ENCODE measurements around the gene ENG.

ENG gene

DNA sequence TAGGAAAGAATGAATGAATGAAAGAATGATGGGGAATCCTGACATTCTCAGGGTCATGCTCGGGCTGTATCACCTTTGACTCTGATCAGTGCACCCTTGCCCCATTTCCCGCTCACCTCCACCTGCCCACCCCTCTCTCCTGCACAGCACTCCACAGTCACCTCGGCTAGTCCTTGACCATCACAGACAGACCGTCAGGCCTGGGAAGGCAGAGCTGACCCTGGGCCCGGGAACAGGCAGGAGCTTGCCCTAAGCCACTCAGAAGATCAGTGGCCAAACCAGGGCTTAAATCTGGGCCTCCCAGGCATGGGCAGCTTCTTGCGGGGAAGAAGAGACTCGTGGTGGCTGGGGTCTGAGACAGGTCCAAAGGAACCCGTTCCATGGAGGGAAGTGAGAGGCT lies 41.4 kb upstream of the ENG start:
- H3K36me3 ChIP-seq (ENCODE audit: control insufficient read depth, low read length), result peaks cover 52% of the 10 kb centered on the region
- H3K4me1 ChIP-seq (ENCODE audit: control insufficient read depth, low read length), result peaks cover 31% of the 10 kb centered on the region
- no peaks in the 10 kb centered on the region for H4K20me1 ChIP-seq (ENCODE audit: control insufficient read depth, insufficient read depth, low read depth, low read length)
- H3K9me3 ChIP-seq (ENCODE audit: control insufficient read depth, insufficient read depth, low read length), result no peaks in the 10 kb centered on the region
- no peak overlapping the region for H3K27ac ChIP-seq (ENCODE audit: low read depth, low read length)
- TF ChIP-seq CTCF (IDR thresholded peaks at IDR 0.05; ENCODE audit: low read depth, low read length, poor library complexity, severe bottlenecking) (no peak), EZH2phosphoT487 (IDR thresholded peaks at IDR 0.05; ENCODE audit: borderline replicate concordance, low read length) (no peak)
- H3K79me2 ChIP-seq (ENCODE audit: control insufficient read depth, low read length), result peaks cover 19% of the 10 kb centered on the region
- H3K9me2 ChIP-seq (replicated peaks; ENCODE audit: control insufficient read depth, low read length), result no peaks in the 10 kb centered on the region
- no peak overlapping the region for H3K4me3 ChIP-seq (ENCODE audit: low read length)
- no peak overlapping the region for H3K4me2 ChIP-seq (ENCODE audit: low read length)
- peaks cover 9% of the 10 kb centered on the region for H3F3A ChIP-seq (ENCODE audit: control insufficient read depth, insufficient read depth)
- H3K27me3 ChIP-seq (ENCODE audit: control insufficient read depth, low read length), result no peaks in the 10 kb centered on the region

- no peaks in the 10 kb centered on the region for H3K9me2 ChIP-seq (replicated peaks; ENCODE audit: control insufficient read depth, low read length)
- H3K36me3 ChIP-seq (ENCODE audit: control insufficient read depth, low read length), result peaks cover 65% of the 10 kb centered on the region
- no peak overlapping the region for H3K4me2 ChIP-seq (ENCODE audit: low read length)
- peaks cover 13% of the 10 kb centered on the region for H3K4me1 ChIP-seq (ENCODE audit: control insufficient read depth, low read length)
- H4K20me1 ChIP-seq (ENCODE audit: control insufficient read depth, insufficient read depth, low read depth, low read length), result no peaks in the 10 kb centered on the region
- peaks cover 11% of the 10 kb centered on the region for H3K79me2 ChIP-seq (ENCODE audit: control insufficient read depth, low read length)
- no peak overlapping the region for H3K27ac ChIP-seq (ENCODE audit: low read depth, low read length)
- no peaks in the 10 kb centered on the region for H3K9me3 ChIP-seq (ENCODE audit: control insufficient read depth, insufficient read depth, low read length)
- peaks cover 3% of the 10 kb centered on the region; the same call in 1 of the 2 replicates for H3F3A ChIP-seq (ENCODE audit: control insufficient read depth, insufficient read depth)
- H3K4me3 ChIP-seq (ENCODE audit: low read length), result no peak overlapping the region
- no peak for TF ChIP-seq CTCF (IDR thresholded peaks at IDR 0.05; ENCODE audit: low read depth, low read length, poor library complexity, severe bottlenecking)
- TF ChIP-seq EZH2phosphoT487 (IDR thresholded peaks at IDR 0.05; ENCODE audit: borderline replicate concordance, low read length), result no peak
- no peaks in the 10 kb centered on the region for H3K27me3 ChIP-seq (ENCODE audit: control insufficient read depth, low read length)
These were observed 38.9 kb upstream of the ENG start for GRCh38 chr9:127893392-127893791.

DNA sequence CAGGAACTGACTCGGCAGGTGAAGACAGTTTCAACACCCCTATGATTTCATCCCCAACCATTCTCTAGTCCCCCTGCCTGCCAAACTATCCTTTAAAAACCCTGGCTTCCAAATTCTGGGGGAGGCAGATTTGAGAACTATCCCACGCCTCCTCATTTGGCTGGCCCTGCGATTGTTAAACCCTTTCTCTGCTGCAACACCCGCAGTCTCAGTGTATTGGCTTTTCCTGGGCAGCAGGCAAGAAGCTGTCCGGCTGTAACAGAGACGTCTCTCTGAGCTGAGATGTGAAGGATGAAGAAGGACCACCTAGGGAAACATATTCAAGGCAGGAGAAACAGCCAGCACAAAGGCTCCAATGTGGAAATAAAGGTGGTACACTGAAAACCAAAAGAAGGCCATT lies 38.4 kb upstream of the ENG start:
- no peaks in the 10 kb centered on the region for H3K27me3 ChIP-seq (ENCODE audit: control insufficient read depth, low read length)
- peaks cover 3% of the 10 kb centered on the region; the same call in 1 of the 2 replicates for H3F3A ChIP-seq (ENCODE audit: control insufficient read depth, insufficient read depth)
- H3K4me3 ChIP-seq (ENCODE audit: low read length), result no peak overlapping the region
- H3K79me2 ChIP-seq (ENCODE audit: control insufficient read depth, low read length), result peaks cover 9% of the 10 kb centered on the region
- TF ChIP-seq EZH2phosphoT487 (IDR thresholded peaks at IDR 0.05; ENCODE audit: borderline replicate concordance, low read length) (no peak), CTCF (IDR thresholded peaks at IDR 0.05; ENCODE audit: low read depth, low read length, poor library complexity, severe bottlenecking) (no peak)
- H3K36me3 ChIP-seq (ENCODE audit: control insufficient read depth, low read length), result peaks cover 66% of the 10 kb centered on the region
- no peaks in the 10 kb centered on the region for H4K20me1 ChIP-seq (ENCODE audit: control insufficient read depth, insufficient read depth, low read depth, low read length)
- no peak overlapping the region for H3K4me2 ChIP-seq (ENCODE audit: low read length)
- no peaks in the 10 kb centered on the region for H3K9me2 ChIP-seq (replicated peaks; ENCODE audit: control insufficient read depth, low read length)
- H3K27ac ChIP-seq (ENCODE audit: low read depth, low read length), result no peak overlapping the region
- no peaks in the 10 kb centered on the region for H3K9me3 ChIP-seq (ENCODE audit: control insufficient read depth, insufficient read depth, low read length)
- peaks cover 10% of the 10 kb centered on the region for H3K4me1 ChIP-seq (ENCODE audit: control insufficient read depth, low read length)

Measured in DOHH2 (cell line).